ENCODE data around the gene OR52B2. TPM values are rescaled to one million over a fixed set of nuclear protein-coding genes. Genes with fewer than 3 reads are reported as not detected.
"Not testable (repeated sequence)": the region's sequence is repeated elsewhere in the genome, so short reads cannot be mapped to it uniquely, and the experiment has no call there.

Gene OR52B2
- total RNA-seq, 4 donors from 2014 or later, result not detected

DNA sequence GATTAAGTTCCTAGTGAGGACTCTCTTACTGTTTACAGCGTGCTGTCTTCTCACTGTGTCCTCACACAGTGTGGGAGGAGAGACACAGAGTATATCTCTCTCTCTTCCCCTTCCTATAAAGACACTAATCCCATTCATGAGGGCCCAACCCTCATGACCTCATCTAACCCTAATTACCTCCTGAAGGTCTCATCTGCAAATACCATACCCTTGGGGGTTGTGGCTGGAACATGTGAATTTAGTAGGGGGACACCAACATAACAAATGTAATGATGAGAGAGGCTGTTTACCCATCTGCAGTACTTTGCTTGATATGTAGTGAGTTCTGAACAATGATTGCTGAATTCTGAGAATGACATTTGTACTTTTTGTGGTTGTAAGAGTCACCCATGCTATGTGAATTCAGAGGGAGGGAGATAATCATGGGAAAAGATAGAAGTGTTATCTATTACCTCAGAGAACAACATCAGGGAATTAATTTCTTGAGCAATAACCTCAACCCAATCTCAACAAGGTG is 24.0 kb upstream of the OR52B2 start:
- intact Hi-C loops (cut with DNase I; ENCODE audit: low total_unique reads), result no loop called here
- WGBS, 2 donors, result 69 to 78% methylated on average over 1 of the region's 1 CpG
- no peak overlapping the region for H3K4me3 ChIP-seq (ENCODE audit: low read depth, poor library complexity, severe bottlenecking)
- no peak for DNase-seq (ENCODE audit: low spot score in 2 of 2)
- TF ChIP-seq POLR2A (IDR thresholded peaks at IDR 0.05), result no peak
- TF ChIP-seq, protein P1, sequence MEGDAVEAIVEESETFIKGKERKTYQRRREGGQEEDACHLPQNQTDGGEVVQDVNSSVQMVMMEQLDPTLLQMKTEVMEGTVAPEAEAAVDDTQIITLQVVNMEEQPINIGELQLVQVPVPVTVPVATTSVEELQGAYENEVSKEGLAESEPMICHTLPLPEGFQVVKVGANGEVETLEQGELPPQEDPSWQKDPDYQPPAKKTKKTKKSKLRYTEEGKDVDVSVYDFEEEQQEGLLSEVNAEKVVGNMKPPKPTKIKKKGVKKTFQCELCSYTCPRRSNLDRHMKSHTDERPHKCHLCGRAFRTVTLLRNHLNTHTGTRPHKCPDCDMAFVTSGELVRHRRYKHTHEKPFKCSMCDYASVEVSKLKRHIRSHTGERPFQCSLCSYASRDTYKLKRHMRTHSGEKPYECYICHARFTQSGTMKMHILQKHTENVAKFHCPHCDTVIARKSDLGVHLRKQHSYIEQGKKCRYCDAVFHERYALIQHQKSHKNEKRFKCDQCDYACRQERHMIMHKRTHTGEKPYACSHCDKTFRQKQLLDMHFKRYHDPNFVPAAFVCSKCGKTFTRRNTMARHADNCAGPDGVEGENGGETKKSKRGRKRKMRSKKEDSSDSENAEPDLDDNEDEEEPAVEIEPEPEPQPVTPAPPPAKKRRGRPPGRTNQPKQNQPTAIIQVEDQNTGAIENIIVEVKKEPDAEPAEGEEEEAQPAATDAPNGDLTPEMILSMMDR (IDR thresholded peaks at IDR 0.05), result no peak

DNA sequence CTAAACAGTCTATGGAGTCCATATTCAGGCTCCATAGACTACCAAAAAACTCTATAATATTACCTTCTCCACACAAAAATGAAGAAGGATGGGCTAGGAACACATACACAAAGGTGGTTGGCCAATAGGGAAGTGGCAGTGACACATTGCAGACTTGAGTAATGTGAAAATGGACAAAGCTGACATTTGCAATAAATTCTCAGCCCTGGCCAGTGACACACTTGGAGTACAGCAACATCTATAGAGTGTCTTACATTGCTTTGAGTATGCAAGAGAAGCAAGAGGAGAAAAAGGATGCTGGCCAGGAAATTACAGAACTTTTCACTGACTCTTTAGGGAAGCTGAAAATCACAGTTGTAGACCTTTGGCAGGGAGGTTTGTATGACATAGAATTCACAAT is 21.6 kb upstream of the OR52B2 start:
- H3K4me3 ChIP-seq (ENCODE audit: low read depth, poor library complexity, severe bottlenecking), result no peak overlapping the region
- TF ChIP-seq, protein P1 (IDR thresholded peaks at IDR 0.05), result no peak
- TF ChIP-seq POLR2A (IDR thresholded peaks at IDR 0.05), result no peak
- DNase-seq (ENCODE audit: low spot score in 2 of 2), result no peak
- intact Hi-C loops (cut with DNase I; ENCODE audit: low total_unique reads), result no loop called here

DNA sequence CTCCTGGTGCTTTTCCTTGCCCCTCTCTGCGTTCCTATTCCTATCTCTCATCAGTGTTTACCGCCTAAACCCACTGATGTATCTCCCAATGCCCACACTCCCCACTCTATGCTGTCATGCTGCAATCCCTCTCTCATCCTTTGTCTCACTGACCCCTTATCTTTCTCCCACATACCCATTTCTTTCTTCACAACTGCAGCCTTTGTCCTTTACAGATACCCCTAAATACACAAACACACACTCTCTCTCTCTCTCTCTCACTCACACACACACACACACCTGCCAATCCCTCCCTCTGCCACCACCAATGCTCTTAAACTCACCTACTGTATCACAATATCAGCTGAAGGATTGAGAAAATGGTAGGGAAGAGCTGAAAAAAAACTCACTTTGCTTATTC is 5.3 kb upstream of the OR52B2 start:
- no peak overlapping the region for H3K4me3 ChIP-seq (ENCODE audit: low read depth, poor library complexity, severe bottlenecking)
- no peak for DNase-seq (ENCODE audit: low spot score in 2 of 2)
- intact Hi-C loops (cut with DNase I; ENCODE audit: low total_unique reads), result no loop called here
- 70 to 76% methylated on average over 2 of the region's 2 CpGs for WGBS, 2 donors
- TF ChIP-seq, protein P1 (IDR thresholded peaks at IDR 0.05), result no peak
- TF ChIP-seq POLR2A (IDR thresholded peaks at IDR 0.05), result no peak

DNA sequence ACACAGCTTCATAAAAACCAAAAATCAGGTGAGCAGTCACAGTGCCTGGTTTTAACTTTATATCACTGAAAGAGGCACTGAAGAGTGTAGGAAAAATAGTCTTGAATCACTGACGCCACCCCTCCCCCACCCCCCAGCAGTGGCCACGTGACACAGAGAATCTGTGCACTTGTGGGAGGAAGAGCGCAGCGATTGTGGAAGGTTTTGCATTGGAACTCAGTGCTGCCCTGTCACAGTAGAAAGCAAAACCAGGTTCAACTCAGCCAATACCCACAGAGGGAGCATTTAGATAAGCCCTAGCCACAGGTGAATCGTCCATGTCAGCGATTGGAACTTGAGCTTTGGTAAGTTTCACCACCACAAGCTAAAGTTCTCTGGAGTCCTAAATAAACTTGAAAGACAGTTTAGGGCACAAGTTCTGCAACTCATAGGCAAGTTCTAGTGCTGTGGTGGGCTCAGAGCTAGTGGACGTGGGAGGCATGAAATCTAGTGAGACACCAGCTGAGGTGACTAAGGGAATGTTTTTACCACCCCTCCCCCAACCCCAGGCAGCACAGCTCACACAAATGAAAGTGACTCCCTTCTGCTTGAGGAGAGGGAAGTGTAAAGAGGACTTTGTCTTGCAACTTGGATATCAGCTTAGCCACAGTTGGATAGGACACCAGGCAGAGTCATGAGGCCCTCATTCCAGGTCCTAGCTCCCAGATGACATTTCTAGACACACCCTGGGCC is 13.3 kb downstream of the OR52B2 start:
- H3K4me3 ChIP-seq (ENCODE audit: low read depth, poor library complexity, severe bottlenecking), result no peak overlapping the region
- 83 to 90% methylated on average over 7 of the region's 7 CpGs for WGBS, 2 donors
- DNase-seq (ENCODE audit: low spot score in 2 of 2), result no peak
- no peak for TF ChIP-seq POLR2A (IDR thresholded peaks at IDR 0.05)
- TF ChIP-seq, protein P1 (IDR thresholded peaks at IDR 0.05), result no peak
- intact Hi-C loops (cut with DNase I; ENCODE audit: low total_unique reads), result no loop called here

DNA sequence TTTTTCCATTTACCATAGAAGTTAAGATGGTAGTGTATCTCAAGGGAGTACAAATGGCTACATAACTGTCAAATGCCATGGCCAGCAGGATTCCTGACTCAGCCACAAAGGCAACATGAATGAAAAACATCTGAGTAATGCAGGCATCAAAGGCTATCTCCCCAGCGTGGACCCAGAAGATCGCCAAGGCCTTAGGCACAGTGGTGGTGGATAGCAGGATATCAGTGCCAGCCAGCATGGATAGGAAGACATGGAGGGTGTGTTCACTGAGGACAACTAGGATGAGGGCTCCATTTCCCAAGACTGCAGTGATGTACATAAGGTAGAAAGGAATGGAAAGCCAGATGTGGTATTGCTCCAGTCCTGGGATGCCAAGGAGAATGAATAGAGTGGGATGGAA is 18.0 kb downstream of the OR52B2 start:
- TF ChIP-seq POLR2A (IDR thresholded peaks at IDR 0.05), result no peak
- TF ChIP-seq, protein P1 (IDR thresholded peaks at IDR 0.05), result no peak
- H3K4me3 ChIP-seq (ENCODE audit: low read depth, poor library complexity, severe bottlenecking), result no peak overlapping the region
- 76 to 92% methylated on average over 2 of the region's 2 CpGs for WGBS, 2 donors
- DNase-seq (ENCODE audit: low spot score in 2 of 2), result no peak
- intact Hi-C loops (cut with DNase I; ENCODE audit: low total_unique reads), result no loop called here

DNA sequence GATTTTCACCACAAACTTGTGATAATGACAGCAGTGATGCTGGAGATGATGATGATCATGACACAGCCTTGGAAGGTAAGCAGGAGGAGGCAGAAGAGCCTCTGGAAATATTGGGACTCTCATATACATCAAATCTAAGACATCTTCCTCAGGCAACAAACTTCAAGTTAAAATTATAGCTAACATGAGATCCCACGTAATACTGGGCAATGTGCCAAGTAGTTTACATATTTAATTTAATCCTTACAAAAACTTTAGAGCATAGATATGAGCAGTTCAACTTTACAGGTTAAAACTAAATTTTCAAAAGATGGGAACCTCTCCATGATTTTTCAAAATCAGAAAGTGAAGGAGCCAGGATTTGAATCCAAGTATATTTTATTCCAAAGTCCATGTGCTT is 19.0 kb downstream of the OR52B2 start:
- WGBS, 2 donors, result 13 to 17% methylated on average over 1 of the region's 1 CpG
- DNase-seq (ENCODE audit: low spot score in 2 of 2), result no peak
- no peak overlapping the region for H3K4me3 ChIP-seq (ENCODE audit: low read depth, poor library complexity, severe bottlenecking)
- TF ChIP-seq, protein P1 (IDR thresholded peaks at IDR 0.05), result no peak
- intact Hi-C loops (cut with DNase I; ENCODE audit: low total_unique reads), result no loop called here

DNA sequence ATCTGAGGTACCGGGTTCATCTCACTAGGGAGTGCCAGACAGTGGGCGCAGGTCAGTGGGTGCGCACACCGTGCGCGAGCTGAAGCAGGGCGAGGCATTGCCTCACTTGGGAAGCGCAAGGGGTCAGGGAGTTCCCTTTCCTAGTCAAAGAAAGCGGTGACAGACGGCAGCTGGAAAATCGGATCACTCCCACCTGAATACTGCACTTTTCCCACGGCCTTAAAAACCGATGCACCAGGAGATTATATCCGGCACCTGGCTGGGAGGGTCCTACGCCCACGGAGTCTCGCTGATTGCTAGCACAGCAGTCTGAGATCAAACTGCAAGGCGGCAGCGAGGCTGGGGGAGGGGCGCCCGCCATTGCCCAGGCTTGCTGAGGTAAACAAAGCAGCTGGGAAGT is 26.4 kb downstream of the OR52B2 start:
- WGBS, 2 donors, result 39 to 66% methylated on average over 19 to 21 of the region's 21 CpGs
- intact Hi-C loops (cut with DNase I; ENCODE audit: low total_unique reads); DNase-seq (ENCODE audit: low spot score in 2 of 2); H3K4me3 ChIP-seq (ENCODE audit: low read depth, poor library complexity, severe bottlenecking): not testable (repeated sequence)
